K562 (cell line): ENCODE data around the gene MLLT3. TPM values are rescaled to one million over a fixed set of nuclear protein-coding genes. Genes with fewer than 3 reads are reported as not detected.

Source experiments
- ATAC-seq: fragments of 200-7000 bp; cut with Tn5 transposase; 3 replicates; pipeline ENCODE4 v1.9.1; 2020; ENCODE audit warnings: moderate library complexity
- BruUV-seq: library from RNA; stranded (reverse); fragments of 400-500 nt; replicated peaks from 2 replicates; lab custom pipeline; 2021; lab: Mats Ljungman, UMichigan
- CTCF ChIA-PET: fragments of 300-600 bp; formaldehyde crosslinking; extraction: SDS; loops from one replicate; lab custom pipeline; 2021; ENCODE audit warnings: low intra/inter-chr PET ratio; lab: Yijun Ruan, JAX
- POLR2A ChIA-PET: fragments of 300-600, 350-650 bp; sonication (Branson Sonifier 250); formaldehyde crosslinking; extraction: SDS; loops from one replicate; lab custom pipeline; 2021; ENCODE audit warnings: antibody characterized with exemption, inconsistent platforms; lab: Yijun Ruan, JAX
- DNase-seq, 4 experiments: peaks; one replicate each; pipeline versions ENCODE4 v3.0.0 to v3.0.0-alpha.2; 2011 to 2018; ENCODE audit warnings: low spot score in 3 of 4, mixed read lengths in 3 of 4; ENCODE audit errors: extremely low read depth in 1 of 4
- FAIRE-seq: peaks from 2 replicates; lab custom pipeline; 2011; peaks lifted over from hg19 to GRCh38; lab: Jason Lieb, UNC
- H2AFZ ChIP-seq: 2 replicates; pipeline ENCODE4 v1.6.0; 2011; ENCODE audit warnings: low read depth, low read length, control low read depth, inconsistent platforms
- H3K27ac ChIP-seq: fragments of 200-600 bp; 3 replicates; pipeline ENCODE4 v1.8.0; 2011; ENCODE audit warnings: low read depth, mild to moderate bottlenecking, control low read depth, inconsistent platforms, low read length, moderate library complexity, mixed read lengths; ENCODE audit errors: extremely low read depth
- H3K27me3 ChIP-seq, 2 experiments: fragments of 300-600 bp in 1 of 2; 2 replicates in 1 of 2; 3 replicates in 1 of 2; pipeline versions ENCODE4 v1.6.0 to v1.8.0; 2011; ENCODE audit warnings: inconsistent platforms in 2 of 2, low read length in 2 of 2, mild to moderate bottlenecking in 1 of 2, mixed read lengths in 1 of 2, moderate library complexity in 1 of 2; ENCODE audit not compliant: control insufficient read depth in 2 of 2, insufficient read depth in 2 of 2
- H3K36me3 ChIP-seq: fragments of 300-600 bp; 3 replicates; pipeline ENCODE4 v1.8.0; 2011; ENCODE audit warnings: mild to moderate bottlenecking, low read length, inconsistent platforms; ENCODE audit not compliant: control insufficient read depth, insufficient read depth
- H3K4me1 ChIP-seq, 2 experiments: fragments of 200-600 bp in 1 of 2; replicated peaks in 1 of 2; 2 replicates in 1 of 2; 3 replicates in 1 of 2; pipeline versions ENCODE4 v1.5.1 to v1.8.0; 2011; ENCODE audit warnings: inconsistent platforms in 2 of 2, low read length in 2 of 2, mild to moderate bottlenecking in 1 of 2, mixed read lengths in 1 of 2, moderate library complexity in 1 of 2; ENCODE audit not compliant: control insufficient read depth in 2 of 2, insufficient read depth in 2 of 2
- H3K4me2 ChIP-seq: 2 replicates; pipeline ENCODE4 v1.6.1; 2011; ENCODE audit warnings: low read length, control low read depth, inconsistent platforms, mixed read lengths; ENCODE audit not compliant: insufficient read depth
- H3K4me3 ChIP-seq: fragments of 200-600 bp; sonication (generic), shearing (Covaris generic); 2 replicates; pipeline ENCODE4 v1.5.1; 2016; ENCODE audit warnings: control low read depth, inconsistent platforms
- H3K79me2 ChIP-seq: fragments of 200-600 bp; 3 replicates; pipeline ENCODE4 v1.8.0; 2011; ENCODE audit warnings: low read length, inconsistent platforms; ENCODE audit not compliant: control insufficient read depth, insufficient read depth
- H3K9ac ChIP-seq, 2 experiments: 2 replicates each; pipeline versions ENCODE4 v1.6.0 to v1.6.1; 2011; ENCODE audit warnings: low read depth in 2 of 2, low read length in 2 of 2, control low read depth in 1 of 2, inconsistent platforms in 1 of 2, mild to moderate bottlenecking in 1 of 2, mixed read lengths in 1 of 2; ENCODE audit not compliant: insufficient read depth in 1 of 2
- H3K9me1 ChIP-seq: one replicate; pipeline ENCODE4 v1.6.0; 2011; ENCODE audit warnings: inconsistent platforms, mild to moderate bottlenecking, low read length, moderate library complexity; ENCODE audit not compliant: control insufficient read depth, insufficient read depth
- H3K9me3 ChIP-seq: replicated peaks from 2 replicates; pipeline ENCODE4 v1.5.1; 2011; ENCODE audit warnings: low read depth, low read length, inconsistent platforms; ENCODE audit not compliant: control insufficient read depth, insufficient read depth
- H4K20me1 ChIP-seq: replicated peaks from 2 replicates; pipeline ENCODE4 v1.6.1; 2011; ENCODE audit warnings: low read length, inconsistent platforms, mixed read lengths; ENCODE audit not compliant: control insufficient read depth, insufficient read depth
- ARID3A ChIP-seq: IDR thresholded peaks from 2 replicates; pipeline ENCODE4 v1.6.1; 2012; ENCODE audit warnings: low read depth, low read length, improper control_type of control experiment, borderline replicate concordance
- ELF2 ChIP-seq: fragments of 250-450 bp; sonication (Bioruptor Pico); IDR thresholded peaks from 2 replicates; pipeline ENCODE4 v1.5.0; 2021; ENCODE audit warnings: mild to moderate bottlenecking
- ELK3 ChIP-seq: fragments of 450-650 bp; formaldehyde crosslinking; IDR thresholded peaks from 2 replicates; pipeline ENCODE4 v1.4.0; 2020; ENCODE audit warnings: mild to moderate bottlenecking
- ETS2 ChIP-seq: IDR thresholded peaks from 2 replicates; pipeline ENCODE4 v1.6.1; 2016; ENCODE audit warnings: borderline replicate concordance, missing genetic modification characterization, mild to moderate bottlenecking, moderate library complexity, missing compliant biosample characterization; ENCODE audit not compliant: poor library complexity, severe bottlenecking
- GATAD2A ChIP-seq: fragments of 450-650 bp; IDR thresholded peaks from 2 replicates; pipeline ENCODE4 v1.6.1; 2017
- GTF2E2 ChIP-seq: fragments of 200-800 bp; sonication (Bioruptor generic); IDR thresholded peaks from 2 replicates; pipeline ENCODE4 v1.6.1; 2016; ENCODE audit warnings: missing genetic modification characterization, missing compliant biosample characterization
- NCOA4 ChIP-seq: fragments of 450-650 bp; IDR thresholded peaks from 2 replicates; pipeline ENCODE4 v1.6.1; 2018; ENCODE audit warnings: mild to moderate bottlenecking; ENCODE audit not compliant: partially characterized antibody
- NR1H2 ChIP-seq: sonication (generic); formaldehyde crosslinking; IDR thresholded peaks from 2 replicates; pipeline ENCODE4 v1.4.0; 2020; ENCODE audit warnings: mild to moderate bottlenecking, missing genetic modification reagents
- NR2C2 ChIP-seq, 2 experiments: fragments of 200-800 bp in 1 of 2; sonication (Bioruptor generic) in 1 of 2; sonication (generic) in 1 of 2; formaldehyde crosslinking in 1 of 2; IDR thresholded peaks; 2 replicates each; pipeline versions ENCODE4 v1.6.1 to v1.8.0; 2016 to 2022; ENCODE audit warnings: mild to moderate bottlenecking in 1 of 2, missing compliant biosample characterization in 1 of 2, missing genetic modification characterization in 1 of 2, missing genetic modification reagents in 1 of 2
- RFX7 ChIP-seq: fragments of 250-450 bp; sonication (Bioruptor Pico); IDR thresholded peaks from 2 replicates; pipeline ENCODE4 v1.5.1; 2021; ENCODE audit warnings: mild to moderate bottlenecking
- SAP30 ChIP-seq: fragments of 200-600 bp; sonication (generic); IDR thresholded peaks from 2 replicates; pipeline ENCODE4 v1.6.1; 2012; ENCODE audit warnings: borderline replicate concordance, low read depth, mild to moderate bottlenecking, moderate library complexity, low read length, control low read depth, inconsistent platforms; ENCODE audit not compliant: insufficient read depth, poor library complexity, severe bottlenecking
- THRB ChIP-seq: fragments of 450-650 bp; formaldehyde crosslinking; conservative IDR thresholded peaks from 2 replicates; pipeline ENCODE4 v1.4.0; 2022; ENCODE audit warnings: mild to moderate bottlenecking, missing genetic modification characterization
- ZBTB7A ChIP-seq: IDR thresholded peaks from 2 replicates; pipeline ENCODE4 v1.6.1; 2011; ENCODE audit warnings: low read depth, mild to moderate bottlenecking, low read length, moderate library complexity, borderline replicate concordance; ENCODE audit not compliant: control insufficient read depth
- ZNF175 ChIP-seq: fragments of 200-800 bp; sonication (Bioruptor generic); IDR thresholded peaks from 2 replicates; pipeline ENCODE4 v1.6.1; 2016; ENCODE audit warnings: low read depth, mild to moderate bottlenecking, missing genetic modification characterization, missing compliant biosample characterization
- ZNF282 ChIP-seq: sonication (generic); formaldehyde crosslinking; IDR thresholded peaks from 2 replicates; pipeline ENCODE4 v1.8.1; 2023; ENCODE audit warnings: missing genetic modification reagents
- ZNF3 ChIP-seq: fragments of 250-450 bp; sonication (Bioruptor Pico); IDR thresholded peaks from 2 replicates; pipeline ENCODE4 v1.5.0; 2021; ENCODE audit warnings: mild to moderate bottlenecking, moderate library complexity
- ZNF766 ChIP-seq: fragments of 200-800 bp; sonication (Bioruptor generic); conservative IDR thresholded peaks from 2 replicates; pipeline ENCODE4 v1.6.1; 2016; ENCODE audit warnings: missing genetic modification characterization, missing compliant biosample characterization
- WGBS: fragments of 100-300 bp; shearing (Covaris generic); methylation state at CpG from one replicate; pipeline ENCODE4 v1.1.6; 2016; ENCODE audit warnings: low coverage, mixed read lengths; ENCODE audit not compliant: insufficient coverage; ENCODE audit errors: missing lambda C conversion rate; 5-methylcytosine and 5-hydroxymethylcytosine counted together
- in situ Hi-C: fragments of 300-500 bp; cut with MboI; formaldehyde crosslinking; loops from 4 replicates; pipeline ENCODE4 v1.15.0; 2018; ENCODE audit warnings: inconsistent platforms, mixed read lengths
- intact Hi-C: fragments of 100-400 bp; cut with micrococcal nuclease; formaldehyde crosslinking; loops from 2 replicates; pipeline ENCODE4 v1.14.2; 2022
- polyA plus RNA-seq, 8 experiments: library from polyadenylated mRNA; depleted of rRNA in 4 of 8; stranded (reverse) in 5 of 8; unstranded in 3 of 8; fragments of >200 nt; fragmentation: Nextera tagmentation in 2 of 8; fragmentation: Illumina TruSeq in 1 of 8; extraction: Ambion mirVana in 2 of 8; extraction: Trizol in 1 of 8; gene quantifications; 2 replicates each; pipeline versions ENCODE4 v1.2.1 to v1.2.3, GENCODE V29; 2011 to 2014; ENCODE audit warnings: inconsistent platforms in 1 of 8, missing spikeins in 1 of 8
- total RNA-seq, 7 experiments: library from RNA; depleted of rRNA in 6 of 7; stranded (reverse); fragments of >200 nt in 6 of 7; fragmentation: Illumina TruSeq in 2 of 7; extraction: Trizol in 2 of 7; gene quantifications; 2 replicates each; pipeline versions ENCODE4 v1.2.1 to v1.2.3, GENCODE V29; 2011 to 2021; ENCODE audit warnings: low replicate concordance in 1 of 7
- TF ChIP-seq, protein P1 (sequence below): fragments of 250-450 bp; sonication (Bioruptor Pico); IDR thresholded peaks from 2 replicates; pipeline ENCODE4 v1.4.0; 2020; ENCODE audit warnings: mild to moderate bottlenecking

The MLLT3 gene
- total and polyA plus RNA-seq, 9 of the 15 experiments (the other 6 are each of a cell fraction or from before 2014, with no cell fraction given): 0.07 to 0.42 (median 0.22) TPM; not detected in 4

- Histone ChIP-seq H3K9me3 (no peaks in the 10 kb centered on the region), H4K20me1 (no peaks in the 10 kb centered on the region), H3K4me2 (no peak overlapping the region)
- no peak for TF ChIP-seq ARID3A
- no peak for TF ChIP-seq NR1H2 (CRISPR knock-in tag)
- TF ChIP-seq ZNF282 (CRISPR knock-in tag): no peak
- no peak for TF ChIP-seq NCOA4
- TF ChIP-seq GTF2E2 (tag): no peak
- TF ChIP-seq ELK3: no peak
- TF ChIP-seq, protein P1, sequence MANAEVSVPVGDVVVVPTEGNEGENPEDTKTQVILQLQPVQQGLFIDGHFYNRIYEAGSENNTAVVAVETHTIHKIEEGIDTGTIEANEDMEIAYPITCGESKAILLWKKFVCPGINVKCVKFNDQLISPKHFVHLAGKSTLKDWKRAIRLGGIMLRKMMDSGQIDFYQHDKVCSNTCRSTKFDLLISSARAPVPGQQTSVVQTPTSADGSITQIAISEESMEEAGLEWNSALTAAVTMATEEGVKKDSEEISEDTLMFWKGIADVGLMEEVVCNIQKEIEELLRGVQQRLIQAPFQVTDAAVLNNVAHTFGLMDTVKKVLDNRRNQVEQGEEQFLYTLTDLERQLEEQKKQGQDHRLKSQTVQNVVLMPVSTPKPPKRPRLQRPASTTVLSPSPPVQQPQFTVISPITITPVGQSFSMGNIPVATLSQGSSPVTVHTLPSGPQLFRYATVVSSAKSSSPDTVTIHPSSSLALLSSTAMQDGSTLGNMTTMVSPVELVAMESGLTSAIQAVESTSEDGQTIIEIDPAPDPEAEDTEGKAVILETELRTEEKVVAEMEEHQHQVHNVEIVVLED (CRISPR knock-in tag): no peak
- no peak for TF ChIP-seq SAP30
- TF ChIP-seq ZNF3 (CRISPR knock-in tag): no peak
- TF ChIP-seq ELF2 (CRISPR knock-in tag): no peak
- no peak for TF ChIP-seq ZNF175 (CRISPR knock-in tag)
- TF ChIP-seq ZNF766: no peak
- no peak for TF ChIP-seq GATAD2A
- TF ChIP-seq ZBTB7A: no peak
- no peak for TF ChIP-seq ETS2 (tag)
- TF ChIP-seq RFX7 (CRISPR knock-in tag): no peak
- TF ChIP-seq NR2C2 (CRISPR knock-in tag; IDR thresholded peaks at IDR 0.05): no peak
- no peak for TF ChIP-seq NR2C2 (tag; IDR thresholded peaks at IDR 0.05)
- TF ChIP-seq THRB: no peak
- TF ChIP-seq, all 486 proteins: peak for 0
- Histone ChIP-seq H3K36me3 (no peaks in the 10 kb centered on the region), H3K27ac (no peak overlapping the region), H3K4me1 (no peaks in the 10 kb centered on the region), H3K4me3 (no peak overlapping the region), H3K9me1 (no peaks in the 10 kb centered on the region), H2AFZ (no peak overlapping the region), H3K27me3 (no peaks in the 10 kb centered on the region), H3K9ac (no peak overlapping the region), H3K79me2 (no peaks in the 10 kb centered on the region)
- ChIA-PET POLR2A (no interaction called here), CTCF (no interaction called here)
- FAIRE-seq (no peak), DNase-seq (no peak), ATAC-seq (no peak)
- in situ Hi-C loops: no loop called here
- intact Hi-C loops: no loop called here
- BruUV-seq: no TSS peak
- WGBS: 0% methylated on average over 1 of the region's 1 CpG
These were observed 194.9 kb downstream of the MLLT3 start for GRCh38 chr9:20427359-20427758.
